IPS-15b (cell line): ENCODE data around the gene AKT1S1.

Source experiments
- H3K27me3 ChIP-seq: one replicate; pipeline ENCODE4 v1.6.1; 2013; ENCODE audit warnings: low read length; ENCODE audit not compliant: control insufficient read depth, insufficient read depth
- H3K36me3 ChIP-seq: one replicate; pipeline ENCODE4 v1.6.1; 2013; ENCODE audit warnings: low read length; ENCODE audit not compliant: control insufficient read depth, insufficient read depth
- H3K4me1 ChIP-seq: one replicate; pipeline ENCODE4 v1.6.1; 2013; ENCODE audit warnings: mild to moderate bottlenecking, low read length; ENCODE audit not compliant: control insufficient read depth, insufficient read depth
- H3K4me3 ChIP-seq: one replicate; pipeline ENCODE4 v1.5.1; 2013; ENCODE audit warnings: low read depth, low read length
- H3K9ac ChIP-seq: one replicate; pipeline ENCODE4 v1.6.1; 2013; ENCODE audit warnings: low read depth, mild to moderate bottlenecking, low read length
- H3K9me3 ChIP-seq: one replicate; pipeline ENCODE4 v1.6.1; 2013; ENCODE audit warnings: mild to moderate bottlenecking, low read length; ENCODE audit not compliant: control insufficient read depth, insufficient read depth

AKT1S1 gene

DNA sequence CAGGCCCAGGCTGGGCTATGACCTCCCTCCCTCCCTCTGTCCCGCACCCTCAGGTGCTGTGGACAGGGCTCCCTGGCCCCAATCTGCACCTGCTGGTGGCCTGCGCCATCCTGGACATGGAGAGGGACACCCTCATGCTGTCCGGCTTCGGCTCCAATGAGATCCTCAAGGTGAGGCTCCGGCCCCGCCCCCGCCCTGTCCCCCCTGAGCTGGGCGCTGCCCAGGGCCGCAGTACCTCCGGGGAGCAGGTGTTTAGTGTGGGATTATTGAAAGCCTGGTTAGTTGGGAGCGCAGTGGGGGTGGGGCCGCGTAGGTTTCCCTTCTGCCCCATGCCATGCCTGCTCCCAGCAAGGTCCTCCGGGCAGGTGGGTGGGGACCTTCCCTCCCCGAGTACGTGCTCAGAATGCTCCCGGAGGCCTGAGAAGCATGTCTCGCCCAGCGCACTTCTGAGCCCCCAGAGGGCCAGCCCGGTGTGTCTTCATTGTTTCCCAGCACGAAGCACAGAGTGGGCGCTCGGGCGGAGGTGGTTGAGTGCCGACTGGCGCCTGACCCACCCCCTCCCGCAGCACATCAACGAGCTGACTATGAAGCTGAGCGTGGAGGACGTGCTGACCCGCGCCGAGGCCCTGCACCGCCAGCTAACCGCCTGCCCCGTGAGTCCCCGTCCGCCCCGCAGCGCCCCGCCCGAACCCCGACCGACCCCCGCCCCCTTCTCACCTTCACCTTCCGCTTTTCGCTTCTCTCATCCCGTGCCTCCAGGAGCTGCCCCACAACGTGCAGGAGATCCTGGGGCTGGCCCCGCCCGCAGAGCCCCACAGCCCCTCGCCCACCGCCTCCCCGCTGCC lies 10.7 kb upstream of the AKT1S1 start:
- no peak overlapping the region for H3K4me3 ChIP-seq

DNA sequence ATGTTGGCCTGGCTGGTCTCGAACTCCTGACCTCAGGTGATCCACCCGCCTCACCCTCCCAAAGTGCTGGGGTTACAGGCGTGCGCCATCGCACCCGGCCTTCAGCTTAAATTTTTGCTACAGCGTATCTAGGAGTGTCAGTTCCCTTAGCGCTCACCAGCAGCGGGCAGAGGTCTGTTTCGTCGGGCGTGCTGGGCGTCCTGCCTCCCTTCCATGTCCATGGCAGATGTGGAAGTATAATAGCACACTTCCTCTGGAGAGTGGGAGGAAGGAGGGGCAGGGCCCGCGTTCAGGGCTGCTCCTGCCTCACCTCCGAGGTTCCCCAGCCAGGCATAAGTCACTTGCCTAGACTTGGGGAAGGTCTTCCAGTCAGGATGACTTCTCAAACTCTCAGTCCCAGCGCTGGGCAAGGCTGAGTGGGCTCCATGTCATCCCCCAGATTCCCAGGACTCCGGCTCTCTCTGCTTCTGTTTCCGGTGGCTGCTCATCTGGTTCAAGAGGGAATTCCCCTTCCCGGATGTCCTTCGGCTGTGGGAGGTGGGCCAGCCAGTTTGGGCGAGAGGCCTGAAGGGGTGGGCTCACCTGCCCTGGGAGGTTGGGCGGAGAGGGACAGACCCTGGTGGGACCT lies 10.0 kb upstream of the AKT1S1 start:
- H3K36me3 ChIP-seq, result peaks cover 36% of the 10 kb centered on the region
- no peak overlapping the region for H3K9ac ChIP-seq
- H3K27me3 ChIP-seq, result peaks cover 2% of the 10 kb centered on the region
- H3K4me1 ChIP-seq, result no peaks in the 10 kb centered on the region
- H3K9me3 ChIP-seq, result no peaks in the 10 kb centered on the region
- H3K4me3 ChIP-seq, result no peak overlapping the region

More for the DNA sequence above, 10.7 kb upstream of the AKT1S1 start:
- H3K9me3 ChIP-seq, result no peaks in the 10 kb centered on the region
- peaks cover 2% of the 10 kb centered on the region for H3K27me3 ChIP-seq
- H3K9ac ChIP-seq, result no peak overlapping the region
- H3K4me1 ChIP-seq, result no peaks in the 10 kb centered on the region
- H3K36me3 ChIP-seq, result peaks cover 29% of the 10 kb centered on the region

DNA sequence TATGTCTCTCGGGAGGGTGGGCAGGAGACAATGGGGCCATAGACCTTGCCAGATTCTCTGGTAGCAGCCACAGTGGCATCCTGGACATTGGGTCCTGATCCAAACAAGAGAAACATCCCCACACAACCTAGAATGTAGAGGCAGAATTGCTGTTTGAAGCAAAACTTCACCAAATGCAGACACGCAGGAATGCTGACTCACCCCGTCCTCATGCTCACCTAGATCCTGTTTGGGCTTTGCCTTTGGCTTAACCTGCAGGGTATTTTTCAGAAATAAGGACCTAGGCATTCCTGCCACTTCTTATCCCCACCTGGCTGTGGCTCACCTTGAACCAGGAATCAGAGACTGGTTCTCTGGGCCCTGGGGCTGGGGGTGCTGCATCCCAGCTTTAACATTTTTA lies 7.6 kb upstream of the AKT1S1 start:
- peaks cover 57% of the 10 kb centered on the region for H3K36me3 ChIP-seq
- H3K4me3 ChIP-seq, result no peak overlapping the region
- H3K9ac ChIP-seq, result no peak overlapping the region
- H3K4me1 ChIP-seq, result no peaks in the 10 kb centered on the region
- peaks cover 2% of the 10 kb centered on the region for H3K27me3 ChIP-seq
- H3K9me3 ChIP-seq, result no peaks in the 10 kb centered on the region

DNA sequence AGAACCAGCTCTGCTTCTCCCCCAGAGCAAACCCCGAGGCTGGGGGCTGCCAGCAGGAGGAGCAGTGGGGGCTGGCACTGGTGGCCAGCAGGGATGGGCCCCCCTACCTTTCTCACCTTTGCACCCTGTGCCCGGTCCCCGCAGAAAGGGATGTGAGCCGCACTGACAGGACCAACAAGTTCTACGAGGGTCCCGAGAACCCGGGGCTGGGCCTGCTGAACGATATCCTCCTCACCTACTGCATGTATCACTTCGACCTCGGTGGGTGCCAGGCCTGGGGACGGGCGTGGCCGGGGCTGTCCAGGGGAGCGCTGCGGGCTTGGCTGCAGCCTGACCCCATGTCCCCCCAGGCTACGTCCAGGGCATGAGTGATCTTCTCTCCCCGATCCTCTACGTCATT lies 7.0 kb upstream of the AKT1S1 start:
- Histone ChIP-seq H3K4me3 (no peak overlapping the region), H3K36me3 (peaks cover 57% of the 10 kb centered on the region), H3K9ac (no peak overlapping the region), H3K4me1 (no peaks in the 10 kb centered on the region), H3K9me3 (no peaks in the 10 kb centered on the region), H3K27me3 (peaks cover 2% of the 10 kb centered on the region)

DNA sequence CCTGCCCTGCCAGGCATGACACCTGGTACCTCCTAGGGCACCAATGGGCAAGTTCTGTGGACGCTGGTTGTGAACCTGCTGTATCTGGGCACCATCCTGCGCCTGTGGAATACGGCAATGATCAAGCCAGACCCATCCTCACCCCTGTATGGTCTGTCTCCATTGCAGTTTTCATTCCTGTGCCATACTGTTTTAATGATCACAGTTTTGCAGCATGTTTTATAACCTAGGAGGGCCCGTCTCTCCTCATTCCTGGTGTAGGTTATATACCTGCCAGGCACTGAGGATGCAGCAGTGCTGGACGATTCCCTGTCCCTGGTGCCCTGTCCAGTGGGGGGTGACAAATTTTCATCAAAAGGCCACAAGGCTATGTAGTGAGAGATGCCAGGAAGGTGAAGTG lies 5.9 kb upstream of the AKT1S1 start:
- Histone ChIP-seq H3K9me3 (no peaks in the 10 kb centered on the region), H3K9ac (no peak overlapping the region), H3K36me3 (peaks cover 60% of the 10 kb centered on the region), H3K27me3 (no peaks in the 10 kb centered on the region), H3K4me3 (no peak overlapping the region), H3K4me1 (no peaks in the 10 kb centered on the region)

DNA sequence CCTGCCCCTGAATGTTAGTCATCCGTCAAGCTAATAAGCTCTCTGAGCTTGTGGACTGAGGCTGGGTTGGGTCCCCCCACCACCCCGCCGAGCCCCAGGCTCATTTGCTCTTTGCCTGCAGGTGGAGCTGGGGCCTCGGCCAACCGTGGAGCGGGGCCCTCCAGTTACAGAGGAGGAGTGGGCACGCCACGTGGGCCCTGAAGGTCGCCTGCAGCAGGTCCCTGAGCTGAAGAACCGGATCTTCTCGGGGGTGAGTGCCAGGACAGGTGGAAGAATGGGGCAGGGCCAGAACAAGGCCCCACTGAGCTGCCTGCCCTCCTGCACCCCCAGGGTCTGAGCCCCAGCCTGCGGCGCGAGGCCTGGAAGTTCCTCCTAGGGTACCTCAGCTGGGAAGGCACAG lies 5.5 kb upstream of the AKT1S1 start:
- no peaks in the 10 kb centered on the region for H3K4me1 ChIP-seq
- no peaks in the 10 kb centered on the region for H3K27me3 ChIP-seq
- H3K4me3 ChIP-seq, result no peak overlapping the region
- H3K9ac ChIP-seq, result no peak overlapping the region
- peaks cover 60% of the 10 kb centered on the region for H3K36me3 ChIP-seq
- no peaks in the 10 kb centered on the region for H3K9me3 ChIP-seq

DNA sequence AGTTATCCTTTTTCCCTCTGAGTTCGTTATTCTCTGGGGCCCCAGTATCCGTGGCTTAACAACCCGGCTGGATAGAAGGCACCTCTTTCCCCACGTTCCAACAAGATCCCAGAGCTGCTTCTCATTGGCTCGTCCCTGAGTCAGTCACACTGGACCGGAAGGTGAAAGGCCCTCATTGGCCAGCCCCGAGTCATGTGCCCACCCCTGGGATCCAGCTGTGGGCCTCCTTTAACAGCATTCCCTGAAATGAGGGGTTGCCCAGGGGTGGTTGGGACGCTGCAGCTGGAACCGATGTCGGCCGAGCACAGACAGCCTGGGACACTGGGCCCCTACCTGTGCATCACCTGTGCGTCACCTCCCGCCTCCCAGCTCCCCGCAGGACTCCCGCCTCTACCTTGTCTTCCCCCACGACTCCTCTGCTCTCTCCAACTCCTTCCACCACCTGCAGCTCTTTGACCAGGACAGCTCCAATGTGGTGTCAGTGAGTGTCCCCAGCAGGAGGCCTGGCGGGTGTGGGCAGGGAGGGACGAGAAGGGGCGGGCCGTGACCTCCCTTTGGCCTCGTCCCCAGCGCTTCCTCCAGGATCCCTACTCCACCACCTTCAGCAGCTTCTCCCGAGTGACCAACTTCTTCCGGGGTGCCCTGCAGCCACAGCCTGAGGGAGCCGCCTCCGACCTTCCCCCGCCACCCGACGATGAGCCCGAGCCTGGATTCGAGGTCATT lies 4.7 kb upstream of the AKT1S1 start:
- Histone ChIP-seq H3K36me3 (peaks cover 56% of the 10 kb centered on the region), H3K9me3 (no peaks in the 10 kb centered on the region), H3K9ac (no peak overlapping the region), H3K27me3 (no peaks in the 10 kb centered on the region), H3K4me1 (no peaks in the 10 kb centered on the region), H3K4me3 (no peak overlapping the region)

DNA sequence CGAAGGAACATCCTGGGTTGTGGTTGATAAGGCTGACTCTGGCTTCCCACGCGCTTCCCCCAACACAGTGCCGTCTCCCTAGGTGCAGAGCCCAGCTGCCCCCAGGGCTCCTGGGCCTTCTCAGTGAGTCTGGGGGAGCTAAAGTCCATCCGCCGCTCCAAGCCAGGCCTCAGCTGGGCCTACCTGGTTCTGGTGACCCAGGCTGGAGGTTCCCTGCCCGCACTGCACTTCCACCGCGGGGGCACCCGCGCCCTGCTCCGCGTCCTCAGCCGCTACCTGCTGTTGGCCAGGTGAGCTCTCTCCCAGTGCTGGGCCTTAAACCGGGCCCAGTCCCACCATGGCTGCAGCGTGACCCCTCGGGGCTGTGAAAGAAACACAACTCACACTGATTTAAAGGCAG lies 4.0 kb upstream of the AKT1S1 start:
- Histone ChIP-seq H3K27me3 (no peaks in the 10 kb centered on the region), H3K4me1 (no peaks in the 10 kb centered on the region), H3K9ac (no peak overlapping the region), H3K9me3 (no peaks in the 10 kb centered on the region), H3K36me3 (peaks cover 56% of the 10 kb centered on the region), H3K4me3 (no peak overlapping the region)

DNA sequence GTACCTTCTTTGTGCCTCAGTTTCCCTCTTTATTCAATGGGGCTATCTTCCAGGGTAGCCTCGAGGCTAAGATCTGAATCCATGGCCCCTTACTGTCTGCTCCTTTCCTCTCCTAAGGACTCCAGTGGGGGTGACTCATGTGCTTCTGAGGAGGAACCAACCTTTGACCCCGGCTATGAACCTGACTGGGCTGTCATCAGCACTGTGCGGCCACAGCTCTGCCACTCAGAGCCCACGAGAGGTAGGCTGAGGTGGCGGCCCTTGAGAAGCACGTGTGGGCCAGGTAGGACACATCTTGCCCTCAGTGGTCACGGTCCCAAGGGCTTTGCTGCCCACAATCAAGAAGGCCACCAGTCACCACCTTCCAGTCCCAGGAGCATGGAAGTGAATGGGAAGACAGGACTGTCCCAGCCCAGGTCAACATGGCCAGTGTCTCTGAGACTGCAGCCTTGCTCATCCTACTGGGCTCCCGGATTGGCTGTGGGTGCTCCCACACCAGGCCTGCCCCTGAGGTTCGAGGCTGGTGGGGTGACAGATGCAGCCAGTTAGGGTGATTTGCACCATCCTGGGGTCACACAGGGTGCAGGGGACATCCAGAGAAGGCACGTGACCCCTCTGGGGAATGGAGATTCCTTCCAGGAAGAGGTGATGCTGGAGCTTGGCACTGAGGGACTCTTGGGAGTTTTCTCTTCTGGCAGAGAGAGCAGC lies 3.2 kb upstream of the AKT1S1 start:
- peaks cover 56% of the 10 kb centered on the region for H3K36me3 ChIP-seq
- H3K4me1 ChIP-seq, result peaks cover 4% of the 10 kb centered on the region
- H3K9me3 ChIP-seq, result no peaks in the 10 kb centered on the region
- H3K4me3 ChIP-seq, result no peak overlapping the region
- H3K9ac ChIP-seq, result no peak overlapping the region
- no peaks in the 10 kb centered on the region for H3K27me3 ChIP-seq

DNA sequence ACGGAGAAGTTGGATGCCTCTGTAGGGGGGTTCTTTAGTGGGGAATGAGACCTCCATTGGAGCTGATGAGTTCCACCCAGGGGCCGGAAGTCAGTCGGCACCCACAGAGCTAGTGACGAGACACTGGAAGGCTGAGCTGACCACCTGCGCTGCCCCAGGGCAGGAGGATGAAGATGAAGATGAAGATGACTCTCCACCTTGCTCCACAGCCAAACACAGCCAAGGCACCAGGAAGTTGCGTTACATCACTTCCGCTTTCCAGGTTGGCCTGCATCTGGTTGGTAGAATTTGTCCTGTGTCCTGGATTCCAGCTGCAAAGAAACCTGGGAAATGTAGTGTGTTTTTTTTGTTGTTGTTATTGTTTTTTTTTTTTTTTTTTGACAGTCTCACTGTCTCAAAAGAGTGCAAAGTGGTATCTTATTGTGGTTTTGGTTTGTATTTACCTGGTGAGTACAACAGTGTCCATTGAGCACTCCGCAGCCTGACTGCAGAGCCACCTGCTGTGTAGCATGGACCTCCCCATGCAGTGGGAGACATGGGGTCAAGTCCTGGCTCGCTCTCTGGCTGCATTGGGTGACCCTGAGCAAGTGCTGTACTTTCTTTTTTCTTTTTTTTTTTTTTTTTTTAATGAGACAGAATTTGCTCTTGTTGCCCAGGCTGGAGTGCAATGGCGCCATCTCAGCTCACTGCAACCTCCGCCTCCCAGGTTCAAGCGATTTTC lies 2.2 kb upstream of the AKT1S1 start:
- no peaks in the 10 kb centered on the region for H3K9me3 ChIP-seq
- no peaks in the 10 kb centered on the region for H3K27me3 ChIP-seq
- H3K4me1 ChIP-seq, result peaks cover 5% of the 10 kb centered on the region
- H3K9ac ChIP-seq, result no peak overlapping the region
- peaks cover 51% of the 10 kb centered on the region for H3K36me3 ChIP-seq
- H3K4me3 ChIP-seq, result peak overlapping the region; percentile 99

DNA sequence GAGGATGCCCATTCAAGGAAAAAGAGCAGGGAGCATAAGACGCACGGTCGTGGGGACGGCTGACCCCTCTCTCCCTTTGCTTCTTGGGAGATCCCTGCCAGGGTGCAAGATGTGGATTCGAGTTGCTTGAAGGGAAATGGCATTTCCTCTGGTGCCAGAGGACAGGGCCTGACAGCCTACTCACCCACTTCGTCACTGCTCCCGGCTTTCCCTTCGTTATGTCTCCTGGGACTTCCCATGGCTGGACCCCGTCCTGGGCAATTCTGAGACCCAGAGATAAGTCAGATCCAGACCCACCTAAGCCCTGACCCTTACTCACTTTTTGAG lies 1.6 kb upstream of the AKT1S1 start:
- Histone ChIP-seq H3K36me3 (peaks cover 44% of the 10 kb centered on the region), H3K9ac (peak overlapping the region; percentile 9)

More for the DNA sequence above, 1.6 kb upstream of the AKT1S1 start:
- peak overlapping the region; percentile 99 for H3K4me3 ChIP-seq
- peaks cover 5% of the 10 kb centered on the region for H3K4me1 ChIP-seq
- H3K27me3 ChIP-seq, result no peaks in the 10 kb centered on the region
- no peaks in the 10 kb centered on the region for H3K9me3 ChIP-seq
